ENCODE data around the gene AXL.
"Not testable (repeated sequence)": the region's sequence is repeated elsewhere in the genome, so short reads cannot be mapped to it uniquely, and the experiment has no call there.

The AXL gene

DNA sequence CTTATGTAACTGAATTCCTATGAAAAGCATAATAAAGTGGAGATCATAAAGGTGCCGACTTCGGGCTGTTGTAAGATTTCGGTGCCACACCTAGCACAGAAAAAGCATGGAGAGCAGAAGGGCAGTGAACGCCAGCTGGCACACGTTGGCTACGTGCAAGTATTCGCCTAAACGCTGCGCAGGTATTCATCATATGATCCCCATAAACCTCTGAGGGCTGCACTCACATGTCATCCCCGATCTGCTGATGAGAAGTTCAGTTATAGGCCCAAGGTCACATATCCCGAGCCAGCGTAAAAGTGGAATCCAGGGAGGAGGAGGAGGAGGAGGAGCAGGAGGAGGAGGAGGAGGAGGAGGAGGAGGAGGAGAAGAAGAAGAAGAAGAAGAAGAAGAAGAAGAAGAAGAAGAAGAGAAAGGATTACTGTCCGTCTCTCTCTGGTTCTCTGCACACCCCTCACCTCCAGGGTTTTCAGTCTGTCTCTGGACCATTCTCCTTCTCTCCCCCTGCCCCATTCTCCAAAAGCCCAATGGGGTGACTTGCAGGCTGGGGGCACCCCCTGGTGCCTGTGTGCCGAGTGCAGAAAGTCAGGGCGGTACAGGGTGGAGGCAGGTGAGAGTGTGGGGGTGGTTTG is 44.6 kb upstream of the AXL start:
- ATAC-seq = no peak
- TF ChIP-seq, protein P1, sequence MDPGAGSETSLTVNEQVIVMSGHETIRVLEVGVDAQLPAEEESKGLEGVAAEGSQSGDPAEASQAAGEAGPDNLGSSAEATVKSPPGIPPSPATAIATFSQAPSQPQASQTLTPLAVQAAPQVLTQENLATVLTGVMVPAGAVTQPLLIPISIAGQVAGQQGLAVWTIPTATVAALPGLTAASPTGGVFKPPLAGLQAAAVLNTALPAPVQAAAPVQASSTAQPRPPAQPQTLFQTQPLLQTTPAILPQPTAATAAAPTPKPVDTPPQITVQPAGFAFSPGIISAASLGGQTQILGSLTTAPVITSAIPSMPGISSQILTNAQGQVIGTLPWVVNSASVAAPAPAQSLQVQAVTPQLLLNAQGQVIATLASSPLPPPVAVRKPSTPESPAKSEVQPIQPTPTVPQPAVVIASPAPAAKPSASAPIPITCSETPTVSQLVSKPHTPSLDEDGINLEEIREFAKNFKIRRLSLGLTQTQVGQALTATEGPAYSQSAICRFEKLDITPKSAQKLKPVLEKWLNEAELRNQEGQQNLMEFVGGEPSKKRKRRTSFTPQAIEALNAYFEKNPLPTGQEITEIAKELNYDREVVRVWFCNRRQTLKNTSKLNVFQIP (CRISPR knock-in tag; IDR thresholded peaks at IDR 0.05; ENCODE audit: borderline replicate concordance, low read depth) = no peak
- no peak for TF ChIP-seq ARNTL (CRISPR knock-in tag; IDR thresholded peaks at IDR 0.05; ENCODE audit: borderline replicate concordance, low read depth)
- TF ChIP-seq, protein P2, sequence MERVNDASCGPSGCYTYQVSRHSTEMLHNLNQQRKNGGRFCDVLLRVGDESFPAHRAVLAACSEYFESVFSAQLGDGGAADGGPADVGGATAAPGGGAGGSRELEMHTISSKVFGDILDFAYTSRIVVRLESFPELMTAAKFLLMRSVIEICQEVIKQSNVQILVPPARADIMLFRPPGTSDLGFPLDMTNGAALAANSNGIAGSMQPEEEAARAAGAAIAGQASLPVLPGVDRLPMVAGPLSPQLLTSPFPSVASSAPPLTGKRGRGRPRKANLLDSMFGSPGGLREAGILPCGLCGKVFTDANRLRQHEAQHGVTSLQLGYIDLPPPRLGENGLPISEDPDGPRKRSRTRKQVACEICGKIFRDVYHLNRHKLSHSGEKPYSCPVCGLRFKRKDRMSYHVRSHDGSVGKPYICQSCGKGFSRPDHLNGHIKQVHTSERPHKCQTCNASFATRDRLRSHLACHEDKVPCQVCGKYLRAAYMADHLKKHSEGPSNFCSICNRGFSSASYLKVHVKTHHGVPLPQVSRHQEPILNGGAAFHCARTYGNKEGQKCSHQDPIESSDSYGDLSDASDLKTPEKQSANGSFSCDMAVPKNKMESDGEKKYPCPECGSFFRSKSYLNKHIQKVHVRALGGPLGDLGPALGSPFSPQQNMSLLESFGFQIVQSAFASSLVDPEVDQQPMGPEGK (CRISPR knock-in tag; IDR thresholded peaks at IDR 0.05; ENCODE audit: borderline replicate concordance) = no peak
- TF ChIP-seq ZNF70 (CRISPR knock-in tag; IDR thresholded peaks at IDR 0.05) = no peak
- TF ChIP-seq ESRRG (CRISPR knock-in tag; IDR thresholded peaks at IDR 0.05) = no peak
- no peak for TF ChIP-seq OSR1 (CRISPR knock-in tag; IDR thresholded peaks at IDR 0.05)
- TF ChIP-seq SNAI2 (CRISPR knock-in tag; IDR thresholded peaks at IDR 0.05) = no peak

DNA sequence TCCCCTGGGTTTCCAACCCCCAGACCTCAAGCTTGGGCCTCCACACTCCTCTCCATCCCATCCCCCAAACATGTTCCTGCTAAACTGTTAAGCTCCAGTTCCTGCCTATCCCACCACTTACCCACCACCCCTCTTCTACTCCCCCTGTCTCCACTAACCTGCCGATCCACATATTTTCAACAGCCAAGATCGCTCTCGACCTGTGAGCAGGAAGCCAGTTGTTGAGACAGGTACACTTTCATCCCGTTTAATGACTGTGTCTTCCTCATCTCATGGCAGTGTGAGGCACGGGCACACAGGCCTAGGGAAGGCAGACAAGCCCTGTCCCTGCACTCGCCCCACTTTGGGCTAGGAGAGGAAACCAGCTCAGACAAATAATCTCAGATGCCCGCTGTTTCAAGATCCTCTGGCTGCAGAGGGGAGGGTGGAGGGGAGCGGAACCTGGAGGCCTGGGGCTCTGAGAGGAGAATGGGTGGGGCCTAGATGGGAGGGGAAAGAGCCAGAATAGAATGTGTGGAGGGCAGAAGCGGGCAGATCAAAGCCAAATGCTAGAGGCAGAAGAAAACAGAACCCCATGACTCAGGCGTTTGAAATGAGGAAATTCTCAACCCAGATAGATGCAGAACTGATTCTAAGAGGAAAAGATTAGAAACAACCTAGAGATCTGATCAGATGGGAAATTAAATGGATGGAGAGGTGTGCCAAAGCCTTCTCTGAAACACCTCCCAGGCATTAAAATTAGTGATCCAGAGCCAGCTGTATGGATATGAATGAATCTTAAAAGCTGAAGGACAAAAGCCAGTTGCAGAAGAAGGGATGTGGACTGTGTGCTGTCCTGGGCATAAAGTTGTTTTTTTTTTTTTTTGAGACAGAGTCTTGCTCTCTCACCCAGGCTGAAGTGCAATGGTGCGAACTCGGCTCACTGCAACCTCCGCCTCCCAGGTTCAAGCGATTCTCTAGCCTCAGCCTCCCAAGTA is 42.9 kb upstream of the AXL start:
- peak; percentile 83 for ATAC-seq
- TF ChIP-seq CSDC2 (CRISPR knock-in tag; IDR thresholded peaks at IDR 0.05) (no peak), TCF4 (CRISPR knock-in tag; IDR thresholded peaks at IDR 0.05; ENCODE audit: borderline replicate concordance) (no peak), ESRRG (CRISPR knock-in tag; IDR thresholded peaks at IDR 0.05) (no peak), SNAI2 (CRISPR knock-in tag; IDR thresholded peaks at IDR 0.05) (no peak), ZNF565 (CRISPR knock-in tag; conservative IDR thresholded peaks at IDR 0.05; ENCODE audit: low read depth) (no peak), OSR1 (CRISPR knock-in tag; IDR thresholded peaks at IDR 0.05) (no peak), ZNF8 (CRISPR knock-in tag; IDR thresholded peaks at IDR 0.05) (no peak), TOX (CRISPR knock-in tag; IDR thresholded peaks at IDR 0.05; ENCODE audit: borderline replicate concordance) (no peak), ISL1 (CRISPR knock-in tag; IDR thresholded peaks at IDR 0.05) (no peak), BACH2 (CRISPR knock-in tag; IDR thresholded peaks at IDR 0.05; ENCODE audit: borderline replicate concordance) (no peak), ARNTL (CRISPR knock-in tag; IDR thresholded peaks at IDR 0.05; ENCODE audit: borderline replicate concordance, low read depth) (no peak), PPARA (CRISPR knock-in tag; IDR thresholded peaks at IDR 0.05; ENCODE audit: borderline replicate concordance) (no peak), RARB (CRISPR knock-in tag; IDR thresholded peaks at IDR 0.05) (no peak), GLIS3 (CRISPR knock-in tag; IDR thresholded peaks at IDR 0.05) (no peak)
- TF ChIP-seq, protein P2 (CRISPR knock-in tag; IDR thresholded peaks at IDR 0.05; ENCODE audit: borderline replicate concordance) = no peak
- TF ChIP-seq, protein P3, sequence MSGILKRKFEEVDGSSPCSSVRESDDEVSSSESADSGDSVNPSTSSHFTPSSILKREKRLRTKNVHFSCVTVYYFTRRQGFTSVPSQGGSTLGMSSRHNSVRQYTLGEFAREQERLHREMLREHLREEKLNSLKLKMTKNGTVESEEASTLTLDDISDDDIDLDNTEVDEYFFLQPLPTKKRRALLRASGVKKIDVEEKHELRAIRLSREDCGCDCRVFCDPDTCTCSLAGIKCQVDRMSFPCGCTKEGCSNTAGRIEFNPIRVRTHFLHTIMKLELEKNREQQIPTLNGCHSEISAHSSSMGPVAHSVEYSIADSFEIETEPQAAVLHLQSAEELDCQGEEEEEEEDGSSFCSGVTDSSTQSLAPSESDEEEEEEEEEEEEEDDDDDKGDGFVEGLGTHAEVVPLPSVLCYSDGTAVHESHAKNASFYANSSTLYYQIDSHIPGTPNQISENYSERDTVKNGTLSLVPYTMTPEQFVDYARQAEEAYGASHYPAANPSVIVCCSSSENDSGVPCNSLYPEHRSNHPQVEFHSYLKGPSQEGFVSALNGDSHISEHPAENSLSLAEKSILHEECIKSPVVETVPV (CRISPR knock-in tag; IDR thresholded peaks at IDR 0.05) = no peak
- TF ChIP-seq, protein P4, sequence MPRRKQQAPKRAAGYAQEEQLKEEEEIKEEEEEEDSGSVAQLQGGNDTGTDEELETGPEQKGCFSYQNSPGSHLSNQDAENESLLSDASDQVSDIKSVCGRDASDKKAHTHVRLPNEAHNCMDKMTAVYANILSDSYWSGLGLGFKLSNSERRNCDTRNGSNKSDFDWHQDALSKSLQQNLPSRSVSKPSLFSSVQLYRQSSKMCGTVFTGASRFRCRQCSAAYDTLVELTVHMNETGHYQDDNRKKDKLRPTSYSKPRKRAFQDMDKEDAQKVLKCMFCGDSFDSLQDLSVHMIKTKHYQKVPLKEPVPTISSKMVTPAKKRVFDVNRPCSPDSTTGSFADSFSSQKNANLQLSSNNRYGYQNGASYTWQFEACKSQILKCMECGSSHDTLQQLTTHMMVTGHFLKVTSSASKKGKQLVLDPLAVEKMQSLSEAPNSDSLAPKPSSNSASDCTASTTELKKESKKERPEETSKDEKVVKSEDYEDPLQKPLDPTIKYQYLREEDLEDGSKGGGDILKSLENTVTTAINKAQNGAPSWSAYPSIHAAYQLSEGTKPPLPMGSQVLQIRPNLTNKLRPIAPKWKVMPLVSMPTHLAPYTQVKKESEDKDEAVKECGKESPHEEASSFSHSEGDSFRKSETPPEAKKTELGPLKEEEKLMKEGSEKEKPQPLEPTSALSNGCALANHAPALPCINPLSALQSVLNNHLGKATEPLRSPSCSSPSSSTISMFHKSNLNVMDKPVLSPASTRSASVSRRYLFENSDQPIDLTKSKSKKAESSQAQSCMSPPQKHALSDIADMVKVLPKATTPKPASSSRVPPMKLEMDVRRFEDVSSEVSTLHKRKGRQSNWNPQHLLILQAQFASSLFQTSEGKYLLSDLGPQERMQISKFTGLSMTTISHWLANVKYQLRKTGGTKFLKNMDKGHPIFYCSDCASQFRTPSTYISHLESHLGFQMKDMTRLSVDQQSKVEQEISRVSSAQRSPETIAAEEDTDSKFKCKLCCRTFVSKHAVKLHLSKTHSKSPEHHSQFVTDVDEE (CRISPR knock-in tag; IDR thresholded peaks at IDR 0.05) = no peak
- TF ChIP-seq, protein P5, sequence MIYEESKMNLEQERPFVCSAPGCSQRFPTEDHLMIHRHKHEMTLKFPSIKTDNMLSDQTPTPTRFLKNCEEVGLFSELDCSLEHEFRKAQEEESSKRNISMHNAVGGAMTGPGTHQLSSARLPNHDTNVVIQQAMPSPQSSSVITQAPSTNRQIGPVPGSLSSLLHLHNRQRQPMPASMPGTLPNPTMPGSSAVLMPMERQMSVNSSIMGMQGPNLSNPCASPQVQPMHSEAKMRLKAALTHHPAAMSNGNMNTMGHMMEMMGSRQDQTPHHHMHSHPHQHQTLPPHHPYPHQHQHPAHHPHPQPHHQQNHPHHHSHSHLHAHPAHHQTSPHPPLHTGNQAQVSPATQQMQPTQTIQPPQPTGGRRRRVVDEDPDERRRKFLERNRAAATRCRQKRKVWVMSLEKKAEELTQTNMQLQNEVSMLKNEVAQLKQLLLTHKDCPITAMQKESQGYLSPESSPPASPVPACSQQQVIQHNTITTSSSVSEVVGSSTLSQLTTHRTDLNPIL (CRISPR knock-in tag; IDR thresholded peaks at IDR 0.05; ENCODE audit: low read depth) = no peak
- TF ChIP-seq, protein P1 (CRISPR knock-in tag; IDR thresholded peaks at IDR 0.05; ENCODE audit: borderline replicate concordance, low read depth) = no peak

DNA sequence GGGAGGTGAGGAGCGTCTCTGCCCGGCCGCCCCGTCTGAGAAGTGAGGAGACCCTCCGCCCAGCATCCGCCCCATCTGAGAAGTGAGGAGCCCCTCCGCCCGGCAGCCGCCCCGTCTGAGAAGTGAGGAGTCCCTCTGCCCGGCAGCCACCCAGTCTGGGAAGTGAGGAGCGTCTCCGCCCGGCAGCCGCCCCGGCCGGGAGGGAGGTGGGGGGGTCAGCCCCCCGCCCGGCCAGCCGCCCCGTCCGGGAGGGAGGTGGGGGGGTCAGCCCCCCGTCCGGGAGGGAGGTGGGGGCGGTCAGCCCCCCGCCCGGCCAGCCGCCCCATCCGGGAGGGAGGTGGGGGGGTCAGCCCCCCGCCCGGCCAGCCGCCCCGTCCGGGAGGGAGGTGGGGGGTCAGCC is 38.9 kb upstream of the AXL start:
- not testable (repeated sequence) for ATAC-seq
